OCI-LY1 (cell line): Measurements from ENCODE around the gene NLGN4Y.
"Not testable (repeated sequence)": the region's sequence is repeated elsewhere in the genome, so short reads cannot be mapped to it uniquely, and the experiment has no call there.

ENCODE experiments used
- EZH2 ChIP-seq: fragments of 200-600 bp; sonication (generic), shearing (Covaris generic); IDR thresholded peaks from 2 replicates; pipeline ENCODE4 v1.8.0; 2017; ENCODE audit warnings: borderline replicate concordance, mixed run types, mild to moderate bottlenecking, antibody characterized with exemption, low read length, moderate library complexity, mixed read lengths
- TF ChIP-seq, protein P1 (sequence below): fragments of 200-600 bp; sonication (generic), shearing (Covaris generic); IDR thresholded peaks from 2 replicates; pipeline ENCODE4 v1.5.1; 2017; ENCODE audit warnings: mild to moderate bottlenecking, antibody characterized with exemption, low read length, moderate library complexity, mixed read lengths

DNA sequence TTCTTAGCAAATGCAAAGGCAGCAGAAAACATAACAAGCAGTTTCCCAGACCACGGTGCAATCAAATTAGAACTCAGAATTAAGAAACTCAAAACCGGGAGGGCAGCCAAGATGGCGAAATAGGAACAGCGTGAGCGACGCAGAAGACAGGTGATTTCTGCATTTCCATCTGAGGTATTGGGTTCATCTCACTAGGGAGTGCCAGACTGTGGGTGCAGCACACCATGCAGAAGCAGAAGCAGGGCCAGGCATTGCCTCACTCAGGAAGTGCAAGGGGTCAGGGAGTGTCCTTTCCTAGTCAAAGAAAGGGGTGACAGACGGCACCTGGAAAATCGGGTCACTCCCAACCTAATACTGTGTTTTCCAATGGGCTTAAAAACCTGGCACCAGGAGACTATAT is 336.7 kb downstream of the NLGN4Y start:
- TF ChIP-seq, protein P1, sequence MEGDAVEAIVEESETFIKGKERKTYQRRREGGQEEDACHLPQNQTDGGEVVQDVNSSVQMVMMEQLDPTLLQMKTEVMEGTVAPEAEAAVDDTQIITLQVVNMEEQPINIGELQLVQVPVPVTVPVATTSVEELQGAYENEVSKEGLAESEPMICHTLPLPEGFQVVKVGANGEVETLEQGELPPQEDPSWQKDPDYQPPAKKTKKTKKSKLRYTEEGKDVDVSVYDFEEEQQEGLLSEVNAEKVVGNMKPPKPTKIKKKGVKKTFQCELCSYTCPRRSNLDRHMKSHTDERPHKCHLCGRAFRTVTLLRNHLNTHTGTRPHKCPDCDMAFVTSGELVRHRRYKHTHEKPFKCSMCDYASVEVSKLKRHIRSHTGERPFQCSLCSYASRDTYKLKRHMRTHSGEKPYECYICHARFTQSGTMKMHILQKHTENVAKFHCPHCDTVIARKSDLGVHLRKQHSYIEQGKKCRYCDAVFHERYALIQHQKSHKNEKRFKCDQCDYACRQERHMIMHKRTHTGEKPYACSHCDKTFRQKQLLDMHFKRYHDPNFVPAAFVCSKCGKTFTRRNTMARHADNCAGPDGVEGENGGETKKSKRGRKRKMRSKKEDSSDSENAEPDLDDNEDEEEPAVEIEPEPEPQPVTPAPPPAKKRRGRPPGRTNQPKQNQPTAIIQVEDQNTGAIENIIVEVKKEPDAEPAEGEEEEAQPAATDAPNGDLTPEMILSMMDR = not testable (repeated sequence)
- not testable (repeated sequence) for TF ChIP-seq EZH2
